Psoas muscle (tissue), 8 donors: ENCODE measurements around the gene PHOX2B. TPM values are rescaled to one million over a fixed set of nuclear protein-coding genes. Genes with fewer than 3 reads are reported as not detected.
A peak's percentile ranks its signal among the peaks of the same experiment; 100 is the strongest.

ENCODE experiments used
- ATAC-seq, 4 donors: fragments of 200-7000 bp; cut with Tn5 transposase; one replicate each; pipeline ENCODE4 v1.9.1; 2020; ENCODE audit warnings: moderate library complexity in 3 of 4, mild to moderate bottlenecking in 2 of 4
- DNase-seq, 2 donors: peaks; one replicate each; pipeline ENCODE4 v3.0.0-alpha.2; 2020
- H3K27ac ChIP-seq: fragments of 200-600 bp; one replicate; pipeline ENCODE4 v1.8.0; 2022
- H3K27me3 ChIP-seq, 3 donors: fragments of 200-600 bp in 1 of 3; one replicate each; pipeline versions ENCODE4 v1.6.1 to v1.8.0; 2013 to 2022; ENCODE audit warnings: low read length in 2 of 3, mild to moderate bottlenecking in 2 of 3, moderate library complexity in 1 of 3; ENCODE audit not compliant: insufficient read depth in 3 of 3
- H3K36me3 ChIP-seq, 2 donors: fragments of 200-600 bp in 1 of 2; one replicate each; pipeline versions ENCODE4 v1.6.1 to v1.8.0; 2013 to 2022; ENCODE audit warnings: low read depth in 1 of 2, mild to moderate bottlenecking in 1 of 2, moderate library complexity in 1 of 2; ENCODE audit not compliant: insufficient read depth in 1 of 2
- H3K4me1 ChIP-seq: fragments of 200-600 bp; one replicate; pipeline ENCODE4 v1.8.0; 2022
- H3K4me3 ChIP-seq: fragments of 200-600 bp; one replicate; pipeline ENCODE4 v1.8.0; 2022; ENCODE audit warnings: mild to moderate bottlenecking
- H3K9me3 ChIP-seq: fragments of 200-600 bp; one replicate; pipeline ENCODE4 v1.8.0; 2022
- CTCF ChIP-seq: fragments of 200-600 bp; IDR thresholded peaks from one replicate; pipeline ENCODE4 v1.8.0; 2022; ENCODE audit warnings: antibody characterized with exemption
- WGBS, 3 donors: extraction: QIAGEN DNeasy Blood & Tissue Kit; methylation state at CpG; one replicate each; pipeline versions ENCODE4 v1.1.6 to v1.1.7; 2013; 5-methylcytosine and 5-hydroxymethylcytosine counted together
- intact Hi-C, 2 donors: fragments of 100-400 bp; cut with DNase I; formaldehyde crosslinking; loops; one replicate each; pipeline versions ENCODE4 v1.11.0 to v1.14.2; 2022
- long read RNA-seq, 2 donors: library from polyadenylated mRNA; unstranded; transcript quantifications; one replicate each; pipeline ENCODE4 v2.0.0, GENCODE V29; 2021
- polyA plus RNA-seq, 3 donors: library from polyadenylated mRNA; stranded (reverse); fragments of 200-250 nt; gene quantifications; one replicate each; pipeline ENCODE4 v1.2.3, GENCODE V29; 2013
- total RNA-seq, 4 donors: library from RNA; stranded (reverse); fragmentation: NEBNext Ultra II Directional in 2 of 4; extraction: Animal tissue kit (Norgen Biotek cat#: 25700) in 2 of 4; gene quantifications; one replicate each; pipeline versions ENCODE4 v1.2.1 to v1.2.4, GENCODE V29; 2021 to 2023
- donor health status: healthy with polysubstance abuse.
- donor health status: DM: no; HTN: no; CAD: no; lungs with moderate emphysema.
- donor health status: Bipolar disorder and iron deficiency.
- donor health status: healthy.
- donor health status: DM: yes; HTN: yes; CAD: no.
- donor health status: DM: no; HTN: no; CAD: no.
- donor health status: DM: no; HTN: no; CAD: no.
- donor health status: DM: yes; HTN: yes; CAD: no.

PHOX2B gene
- total RNA-seq (not detected), polyA plus RNA-seq (under 1 TPM in 1 of 3 donors, not detected in 2; 0.01 TPM)
- long read RNA-seq, donor 1 = 0 reads
- long read RNA-seq, donor 2 = 0 reads

- 5 to 8% (median 6%) methylated on average over 15 of the region's 15 CpGs for WGBS, 3 donors
- TF ChIP-seq CTCF = no peak
Measured at GRCh38 chr4:41748571-41749475, at the start of gene PHOX2B. Gene PHOX2B (minus strand): TSS chr4:41748725. CDS start chr4:41748610, 115 bp downstream.

GRCh38 chr4:41797260-41797659, 48.7 kb upstream of the PHOX2B start:
- DNase-seq = no peak
- intact Hi-C loops = no loop called here
- WGBS, 3 donors = 39 to 51% (median 48%) methylated on average over 2 of the region's 2 CpGs

More at GRCh38 chr4:41748571-41749475, at the start of gene PHOX2B:
- no peaks in the 10 kb centered on the region for H3K9me3 ChIP-seq
- DNase-seq (no peak), ATAC-seq (no peak)
- no peaks in the 10 kb centered on the region for H3K36me3 ChIP-seq
- H3K4me1 ChIP-seq = no peaks in the 10 kb centered on the region
- peaks cover 10 to 95% (median 50%) of the 10 kb centered on the region in 3 donors for H3K27me3 ChIP-seq
- H3K4me3 ChIP-seq = no peak within 1 kb of the TSS
- H3K27ac ChIP-seq = no peak within 1 kb of the TSS
- intact Hi-C loops = no loop called here

GRCh38 chr4:41796545-41797210, 48.2 kb upstream of the PHOX2B start:
- 13 to 15% (median 14%) methylated on average over 8 of the region's 8 CpGs for WGBS, 3 donors
- intact Hi-C loops = no loop called here
- Histone ChIP-seq H3K27me3 (peaks cover 2 to 5% (median 3%) of the 10 kb centered on the region in 3 donors), H3K4me1 (no peaks in the 10 kb centered on the region), H3K36me3 (no peaks in the 10 kb centered on the region), H3K9me3 (no peaks in the 10 kb centered on the region), H3K4me3 (no peak overlapping the region), H3K27ac (no peak overlapping the region)
- ATAC-seq = peak in 2 of 4 donors; percentile 53 to 66
- no peak for TF ChIP-seq CTCF
- no peak for DNase-seq

More at GRCh38 chr4:41797260-41797659, 48.7 kb upstream of the PHOX2B start:
- no peaks in the 10 kb centered on the region for H3K36me3 ChIP-seq
- H3K27ac ChIP-seq = no peak overlapping the region
- ATAC-seq = no peak
- H3K4me3 ChIP-seq = no peak overlapping the region
- no peaks in the 10 kb centered on the region for H3K4me1 ChIP-seq
- TF ChIP-seq CTCF = no peak
- H3K27me3 ChIP-seq = peaks cover 2 to 5% (median 3%) of the 10 kb centered on the region in 3 donors
- no peaks in the 10 kb centered on the region for H3K9me3 ChIP-seq

GRCh38 chr4:41795796-41796385, 47.4 kb upstream of the PHOX2B start:
- Histone ChIP-seq H3K4me1 (no peaks in the 10 kb centered on the region), H3K27me3 (peaks cover under 1 to 5% (median 2%) of the 10 kb centered on the region in 3 donors), H3K27ac (no peak overlapping the region), H3K36me3 (no peaks in the 10 kb centered on the region), H3K9me3 (no peaks in the 10 kb centered on the region), H3K4me3 (no peak overlapping the region)
- DNase-seq = no peak
- intact Hi-C loops = no loop called here
- no peak for TF ChIP-seq CTCF
- no peak for ATAC-seq
- 30 to 41% (median 32%) methylated on average over 2 of the region's 2 CpGs for WGBS, 3 donors
